GM13976 (cell line): ENCODE results near the gene IFT27.

ENCODE experiments used
- DNase-seq: peaks from one replicate; pipeline ENCODE4 v3.0.0; 2012; ENCODE audit warnings: low spot score
- in situ Hi-C: fragments of 300-500 bp; cut with MboI; formaldehyde crosslinking; loops from one replicate; pipeline ENCODE4 v1.12.0; 2022; ENCODE audit warnings: low sequenced_read_pairs, mixed read lengths, inconsistent platforms; ENCODE audit not compliant: unreplicated experiment
- TF ChIP-seq, protein P1 (sequence below): IDR thresholded peaks from 2 replicates; pipeline ENCODE4 v1.5.1; 2012; ENCODE audit warnings: borderline replicate concordance, mild to moderate bottlenecking; ENCODE audit not compliant: insufficient read depth; ENCODE audit errors: extremely low read depth, missing control alignments, control extremely low read depth

The IFT27 gene

DNA sequence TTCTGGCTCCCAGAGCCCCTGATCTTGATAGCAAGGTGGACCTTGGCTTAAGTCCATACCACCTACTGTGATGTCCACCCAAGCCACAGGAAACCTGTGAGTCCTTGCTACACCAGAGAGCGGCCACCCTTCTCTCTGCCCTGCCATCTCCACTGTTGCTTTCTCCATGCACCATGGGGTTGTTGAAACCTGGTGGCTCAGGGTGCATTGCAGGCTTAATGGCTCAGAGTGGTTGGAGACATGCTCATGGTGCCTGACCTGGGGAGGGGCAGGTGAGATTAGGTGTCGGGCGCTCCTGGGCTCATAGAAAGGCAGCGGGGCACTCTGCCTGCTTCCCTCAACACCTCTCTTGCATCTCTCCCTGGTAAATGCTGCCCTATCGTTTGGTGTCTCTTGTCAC, 47.4 kb downstream of the IFT27 start:
- in situ Hi-C loops = no loop called here

DNA sequence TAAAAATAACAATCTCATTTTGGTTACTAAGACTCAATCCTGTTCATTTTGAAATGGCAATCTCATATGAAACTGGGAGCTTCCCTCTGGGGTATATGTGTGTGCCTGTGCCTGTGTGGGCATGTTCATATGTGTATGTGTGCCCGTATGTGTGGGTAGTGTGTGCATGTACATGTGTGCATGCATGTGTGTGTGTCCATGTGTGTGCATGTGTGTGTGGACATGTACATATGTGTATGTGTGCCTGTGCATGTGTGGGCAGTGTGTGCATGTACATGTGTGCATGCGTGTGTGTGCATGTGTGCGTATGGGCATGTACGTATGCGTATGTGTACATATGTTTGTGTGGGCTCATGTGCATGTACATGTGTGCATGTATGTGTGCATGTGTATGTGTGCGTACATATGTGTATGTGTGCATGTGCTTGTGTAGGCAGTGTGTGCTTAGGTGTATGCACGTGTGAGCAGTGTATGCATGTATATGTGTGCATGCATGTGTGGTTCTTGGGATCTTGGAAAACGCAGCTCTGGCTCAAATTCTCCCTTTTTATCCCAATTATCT, 47.9 kb downstream of the IFT27 start:
- in situ Hi-C loops = no loop called here
- TF ChIP-seq, protein P1, sequence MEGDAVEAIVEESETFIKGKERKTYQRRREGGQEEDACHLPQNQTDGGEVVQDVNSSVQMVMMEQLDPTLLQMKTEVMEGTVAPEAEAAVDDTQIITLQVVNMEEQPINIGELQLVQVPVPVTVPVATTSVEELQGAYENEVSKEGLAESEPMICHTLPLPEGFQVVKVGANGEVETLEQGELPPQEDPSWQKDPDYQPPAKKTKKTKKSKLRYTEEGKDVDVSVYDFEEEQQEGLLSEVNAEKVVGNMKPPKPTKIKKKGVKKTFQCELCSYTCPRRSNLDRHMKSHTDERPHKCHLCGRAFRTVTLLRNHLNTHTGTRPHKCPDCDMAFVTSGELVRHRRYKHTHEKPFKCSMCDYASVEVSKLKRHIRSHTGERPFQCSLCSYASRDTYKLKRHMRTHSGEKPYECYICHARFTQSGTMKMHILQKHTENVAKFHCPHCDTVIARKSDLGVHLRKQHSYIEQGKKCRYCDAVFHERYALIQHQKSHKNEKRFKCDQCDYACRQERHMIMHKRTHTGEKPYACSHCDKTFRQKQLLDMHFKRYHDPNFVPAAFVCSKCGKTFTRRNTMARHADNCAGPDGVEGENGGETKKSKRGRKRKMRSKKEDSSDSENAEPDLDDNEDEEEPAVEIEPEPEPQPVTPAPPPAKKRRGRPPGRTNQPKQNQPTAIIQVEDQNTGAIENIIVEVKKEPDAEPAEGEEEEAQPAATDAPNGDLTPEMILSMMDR = no peak
- DNase-seq = no peak

More for the DNA sequence above, 47.4 kb downstream of the IFT27 start:
- TF ChIP-seq, protein P1 = no peak
- no peak for DNase-seq

DNA sequence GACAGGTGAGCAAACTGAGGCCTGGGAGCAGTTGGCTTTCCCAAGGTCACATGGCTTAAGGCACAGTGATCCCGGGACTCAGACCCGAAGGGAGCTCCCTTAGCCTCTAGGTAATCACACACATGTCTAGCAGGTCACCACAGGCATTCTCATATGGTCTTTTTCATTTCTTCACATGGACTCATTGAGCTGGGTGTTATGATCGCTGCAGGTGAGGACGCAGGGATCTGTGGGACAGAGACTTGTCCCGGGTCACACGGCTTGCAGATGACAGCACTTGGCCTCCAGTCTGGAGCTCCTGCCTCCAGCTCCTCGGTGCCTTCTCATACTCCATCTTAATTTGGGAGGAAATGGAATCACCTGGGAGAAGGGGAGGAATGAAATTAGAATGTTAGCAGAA, 48.8 kb downstream of the IFT27 start:
- no peak for DNase-seq
- TF ChIP-seq, protein P1 = no peak
- in situ Hi-C loops = no loop called here

DNA sequence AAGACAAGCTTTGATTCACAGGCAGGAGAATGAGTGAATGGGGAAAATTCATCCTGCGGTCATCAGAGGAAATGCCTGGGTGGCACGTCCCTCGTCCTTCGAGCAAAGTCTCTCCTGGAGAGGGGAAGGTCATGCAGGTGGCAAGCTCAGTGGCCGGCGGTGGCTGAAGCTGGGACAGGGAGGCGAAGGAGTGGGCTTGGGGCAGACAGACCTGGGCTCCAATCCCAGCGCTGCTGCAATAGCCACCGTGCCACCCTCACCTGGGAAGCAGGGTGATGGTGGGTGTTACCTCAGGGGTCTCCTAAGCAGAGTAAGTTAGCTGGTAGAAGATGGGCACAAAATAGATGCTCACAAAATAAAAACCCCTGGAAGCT, 49.9 kb downstream of the IFT27 start:
- TF ChIP-seq, protein P1 = no peak
- in situ Hi-C loops = no loop called here
- DNase-seq = no peak

DNA sequence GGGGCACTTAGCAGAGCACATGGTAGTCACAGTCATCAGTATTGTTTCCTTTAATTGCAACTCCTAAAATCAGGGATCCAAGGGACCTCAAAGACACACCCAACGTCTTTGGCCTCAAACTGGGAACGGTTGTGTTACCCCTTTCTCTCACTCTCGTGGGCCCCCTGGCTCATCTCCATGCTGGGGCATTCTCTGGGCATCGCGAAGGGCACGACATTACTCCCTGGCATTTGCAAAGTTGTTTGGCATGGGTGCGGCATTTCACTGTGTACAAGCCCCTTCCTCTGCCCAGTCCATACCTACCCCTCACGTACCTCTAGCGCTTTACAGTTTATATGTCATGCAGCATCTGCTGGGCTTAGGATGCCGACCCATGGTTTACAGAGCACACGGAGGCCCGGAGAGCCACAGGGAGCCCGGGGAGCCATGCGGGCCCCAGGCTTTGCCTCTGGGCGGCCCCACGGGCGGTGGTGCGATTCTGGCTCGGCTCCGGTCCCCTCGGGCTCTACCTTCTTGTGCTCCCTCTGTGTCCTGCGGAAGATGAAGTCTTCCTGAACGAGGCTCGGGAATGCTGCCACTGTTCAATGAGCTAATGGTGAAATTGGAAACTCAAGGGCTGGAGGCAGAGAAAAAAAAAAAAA, 50.4 kb downstream of the IFT27 start:
- DNase-seq = no peak
- TF ChIP-seq, protein P1 = no peak
- in situ Hi-C loops = no loop called here

DNA sequence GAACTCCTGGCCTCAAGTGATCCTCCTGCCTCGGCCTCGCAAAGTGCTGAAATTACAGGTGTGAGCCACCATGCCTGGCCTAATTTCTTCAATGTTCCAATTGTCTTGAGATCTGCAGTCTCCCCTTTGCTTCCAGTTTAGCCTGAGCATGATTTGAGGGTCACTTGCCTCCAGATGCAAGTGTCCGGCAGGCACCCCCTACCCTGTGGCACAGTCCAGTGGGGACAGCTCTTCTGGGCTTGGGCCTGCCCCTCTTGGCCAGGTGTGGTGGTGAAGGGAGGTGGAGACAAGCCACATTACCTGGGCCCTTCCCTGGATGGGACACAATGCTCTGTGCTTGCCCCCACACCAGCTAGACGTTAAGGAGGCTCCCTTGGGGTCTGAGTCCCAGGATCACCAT, 51.1 kb downstream of the IFT27 start:
- TF ChIP-seq, protein P1 = no peak
- DNase-seq = no peak
- in situ Hi-C loops = no loop called here
